Fibroblast of skin of scalp (primary cell): ENCODE data around the gene APOOL.

Experiments used
- DNase-seq: peaks from one replicate; pipeline ENCODE4 v3.0.0-alpha.2; 2013

APOOL gene

DNA sequence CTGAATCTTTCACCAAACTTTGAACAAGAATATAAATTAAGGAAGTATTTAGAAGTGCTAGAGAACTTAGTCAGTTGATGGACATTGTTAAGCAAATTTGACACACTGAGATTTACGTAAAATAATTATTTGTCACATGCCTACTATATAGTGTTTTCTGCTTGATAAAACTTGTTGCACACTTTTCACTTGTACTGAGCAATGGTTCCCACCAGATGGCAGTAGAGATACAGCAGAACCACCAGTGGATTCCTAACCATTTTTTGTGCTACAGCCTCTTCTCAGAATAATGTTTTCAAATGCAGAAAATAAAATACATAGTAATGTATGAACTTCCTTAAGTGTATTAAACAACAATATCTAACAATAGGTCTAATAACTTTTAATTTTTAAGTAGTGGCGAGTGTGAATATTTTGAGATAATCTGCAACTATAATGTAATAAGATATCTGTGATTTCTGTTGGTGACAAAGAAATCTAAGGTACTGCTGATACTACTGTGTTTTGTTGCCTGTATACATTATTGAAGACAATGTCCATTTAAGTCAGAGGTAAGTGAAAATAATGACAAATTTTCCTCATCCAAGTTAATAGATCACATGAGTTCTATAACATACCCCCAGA lies 81.2 kb downstream of the APOOL start:
- peak; percentile 14 for DNase-seq

DNA sequence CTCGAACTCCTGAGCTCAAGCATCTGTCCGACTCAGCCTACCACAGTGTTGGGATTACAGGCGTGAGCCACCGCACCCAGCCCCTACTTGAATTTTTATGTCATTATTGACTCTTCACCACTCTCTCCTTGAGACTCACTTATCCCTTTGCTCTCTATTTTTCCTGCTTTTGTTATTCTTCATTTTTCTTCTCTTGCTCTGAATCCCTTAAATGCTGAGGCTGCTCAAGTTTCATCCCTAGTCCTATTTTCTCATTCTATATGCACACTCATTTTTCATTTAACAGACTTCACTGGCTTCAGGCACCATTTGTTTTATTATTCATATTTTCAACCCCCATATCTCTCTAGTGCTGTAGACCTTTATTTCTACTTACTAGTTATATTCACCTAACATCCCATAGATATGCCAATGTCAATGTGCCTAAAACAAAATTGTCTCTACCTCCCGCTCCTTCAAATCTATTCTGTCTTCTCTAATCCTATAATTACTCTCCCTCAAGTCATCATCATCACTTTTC lies 85.7 kb downstream of the APOOL start:
- no peak for DNase-seq

DNA sequence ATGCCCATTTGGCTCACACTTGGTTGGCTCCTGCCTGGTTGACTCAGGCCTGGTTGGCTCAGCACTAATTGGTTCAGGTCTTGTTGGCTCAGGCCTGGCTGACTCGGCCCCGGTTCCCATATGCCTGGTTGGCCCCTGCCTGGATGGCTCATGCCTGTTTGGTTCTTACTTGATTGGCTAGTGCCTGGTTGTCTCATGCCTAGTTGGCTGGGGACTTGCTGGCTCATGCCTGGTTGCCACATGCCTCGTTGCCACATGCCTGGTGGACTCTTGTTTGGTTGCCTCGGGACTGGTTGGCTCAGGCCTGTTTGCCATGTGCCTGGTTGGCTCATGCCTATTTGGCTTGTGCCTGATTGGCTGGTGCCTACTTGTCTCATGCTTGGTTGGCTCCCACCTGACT lies 103.7 kb downstream of the APOOL start:
- DNase-seq: no peak

DNA sequence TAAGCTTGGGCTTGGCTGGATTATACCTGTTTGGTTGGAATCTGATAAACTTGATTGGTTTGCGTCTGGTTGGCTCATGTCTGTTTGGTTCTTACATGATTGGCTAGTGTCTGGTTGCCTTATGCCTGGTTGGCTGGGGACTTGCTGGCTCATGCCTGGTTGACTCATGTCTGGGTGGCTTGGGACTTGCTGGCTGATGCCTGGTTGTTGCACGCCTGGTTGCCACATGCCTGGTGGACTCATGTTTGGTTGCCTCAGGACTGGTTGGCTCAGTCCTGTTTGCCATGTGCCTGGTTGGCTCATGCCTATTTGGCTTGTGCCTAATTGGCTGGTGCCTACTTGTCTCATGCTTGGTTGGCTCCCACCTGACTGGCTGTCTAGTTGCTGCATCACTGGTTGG lies 104.5 kb downstream of the APOOL start:
- no peak for DNase-seq

DNA sequence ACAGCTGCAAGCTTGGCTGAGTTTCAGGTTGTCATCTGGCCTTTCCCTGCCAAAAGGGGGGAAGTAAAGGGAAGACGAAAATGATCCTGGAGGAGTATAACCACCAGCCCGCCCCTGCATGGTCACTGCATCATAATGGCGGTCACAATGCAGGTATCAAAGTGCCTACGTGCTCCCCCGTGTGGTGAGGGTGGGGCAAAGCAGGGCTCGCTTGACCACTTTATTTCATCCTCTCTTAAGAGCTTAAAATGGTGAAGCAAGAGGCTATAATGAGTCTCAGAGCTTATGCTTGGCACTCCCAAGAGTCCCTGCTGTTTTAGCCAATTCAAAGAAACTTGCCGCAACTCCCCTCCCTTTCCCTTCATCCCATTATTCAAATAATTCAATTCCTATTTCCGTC lies 105.6 kb downstream of the APOOL start:
- no peak for DNase-seq

DNA sequence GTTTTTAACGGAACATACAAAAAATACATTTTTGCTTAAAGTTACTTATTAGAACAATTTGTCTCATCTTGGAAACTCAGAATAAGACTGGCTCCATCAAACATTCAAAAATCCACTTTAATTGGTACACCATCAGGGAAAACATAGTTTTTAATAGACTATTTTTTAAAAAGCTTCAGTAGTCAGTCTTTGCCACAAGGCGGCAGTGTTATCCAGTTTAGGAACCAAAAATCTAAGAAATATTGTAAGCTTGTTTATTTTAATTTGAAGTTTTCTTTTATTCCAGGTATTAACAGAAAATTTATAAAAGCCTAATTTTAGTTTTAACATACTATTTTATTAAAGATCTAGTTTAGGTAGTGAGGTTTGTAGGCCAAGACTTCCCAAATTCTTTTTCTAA lies 107.7 kb downstream of the APOOL start:
- DNase-seq: no peak

DNA sequence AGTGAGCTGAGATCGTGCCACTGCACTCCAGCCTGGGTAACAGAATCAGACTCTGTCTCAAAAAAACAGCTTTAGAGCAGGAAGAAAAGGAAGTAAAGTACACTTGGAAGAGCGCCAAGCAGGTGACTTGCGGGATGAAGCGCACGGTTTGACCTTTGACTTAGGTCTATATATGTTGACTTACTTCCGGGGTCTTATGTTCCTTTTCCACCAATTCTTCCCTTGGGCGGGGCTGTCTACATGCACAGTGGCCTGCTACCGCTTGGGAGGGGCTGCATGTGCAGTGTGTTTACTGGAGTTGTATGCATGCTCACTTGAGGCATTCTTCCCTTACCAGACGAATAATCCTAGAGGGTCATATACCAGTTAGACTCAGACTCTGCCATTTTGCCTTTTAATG lies 108.6 kb downstream of the APOOL start:
- DNase-seq: no peak

DNA sequence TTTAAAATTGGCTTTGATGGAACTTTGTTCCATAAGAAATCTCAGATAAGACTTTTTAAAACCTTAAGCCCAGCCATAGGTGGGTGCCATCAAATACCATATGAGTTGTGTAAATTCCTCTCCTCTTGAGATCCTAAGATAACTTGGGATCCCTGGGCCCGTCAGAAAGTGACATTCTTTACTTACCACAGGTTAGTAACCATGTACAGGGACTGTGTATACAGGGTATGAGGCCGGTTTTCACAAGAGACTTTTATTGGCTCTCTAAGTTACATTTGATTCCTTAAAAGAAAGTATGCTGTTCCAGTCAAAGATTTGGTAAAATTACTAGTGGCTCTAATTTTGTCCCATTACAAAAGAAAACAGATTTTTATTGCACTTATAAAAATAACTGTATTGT lies 110.1 kb downstream of the APOOL start:
- no peak for DNase-seq

DNA sequence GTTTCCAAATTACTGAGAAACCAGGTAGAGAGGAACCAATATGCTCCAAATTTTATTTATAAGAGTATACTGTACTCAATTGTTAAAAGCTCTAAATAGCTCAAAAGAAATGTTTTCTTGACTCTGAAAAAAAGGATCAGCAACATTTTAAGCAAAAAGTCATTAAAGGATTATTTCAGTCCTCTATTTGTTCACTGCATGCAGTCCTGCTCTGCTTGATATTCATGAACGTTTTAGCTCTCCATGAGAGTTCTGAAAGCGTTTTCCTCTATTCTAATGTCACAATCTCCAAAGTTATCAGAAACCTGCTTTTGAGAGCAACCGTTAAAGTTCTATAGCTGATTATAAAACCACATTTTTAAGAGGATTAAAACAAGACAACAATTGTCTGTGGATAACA lies 110.5 kb downstream of the APOOL start:
- no peak for DNase-seq

DNA sequence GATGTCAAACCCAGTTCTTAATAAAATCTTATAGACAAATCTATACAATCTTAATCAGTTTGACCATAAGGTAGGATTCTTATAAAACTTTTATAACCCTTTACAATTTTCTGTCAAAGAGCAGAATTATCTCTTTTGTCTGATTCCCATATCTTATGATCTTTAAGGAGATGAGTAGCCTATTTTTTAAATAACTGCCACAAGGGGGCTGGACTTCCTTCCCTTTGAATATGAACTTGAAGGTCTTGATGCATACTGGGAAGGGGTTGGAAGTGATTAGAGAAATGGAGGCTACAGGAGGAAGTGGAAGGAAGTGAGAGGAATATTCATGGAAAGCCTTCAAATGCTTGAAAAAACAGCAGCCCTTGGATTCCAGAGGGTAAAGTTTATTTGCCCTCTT lies 111.1 kb downstream of the APOOL start:
- DNase-seq: no peak

DNA sequence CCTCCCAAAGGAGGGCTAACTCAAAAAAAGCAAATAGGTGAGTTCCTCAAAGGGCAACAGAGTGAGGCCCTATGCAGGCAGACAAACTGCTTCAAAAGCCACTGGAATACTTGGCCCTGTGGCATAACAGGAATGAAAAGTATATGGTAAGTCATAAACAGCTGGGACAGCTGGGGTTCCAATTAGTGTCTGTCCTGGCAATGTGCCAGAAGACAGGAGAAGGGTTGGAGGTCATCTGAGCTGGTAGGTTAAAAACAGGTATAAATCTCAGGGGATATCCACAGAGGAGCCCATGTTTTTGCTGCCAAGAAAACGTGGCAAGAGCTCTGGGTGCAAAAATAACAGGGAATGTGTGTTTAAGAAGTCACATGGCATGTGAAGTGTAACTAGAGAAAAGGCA lies 111.6 kb downstream of the APOOL start:
- DNase-seq: no peak

DNA sequence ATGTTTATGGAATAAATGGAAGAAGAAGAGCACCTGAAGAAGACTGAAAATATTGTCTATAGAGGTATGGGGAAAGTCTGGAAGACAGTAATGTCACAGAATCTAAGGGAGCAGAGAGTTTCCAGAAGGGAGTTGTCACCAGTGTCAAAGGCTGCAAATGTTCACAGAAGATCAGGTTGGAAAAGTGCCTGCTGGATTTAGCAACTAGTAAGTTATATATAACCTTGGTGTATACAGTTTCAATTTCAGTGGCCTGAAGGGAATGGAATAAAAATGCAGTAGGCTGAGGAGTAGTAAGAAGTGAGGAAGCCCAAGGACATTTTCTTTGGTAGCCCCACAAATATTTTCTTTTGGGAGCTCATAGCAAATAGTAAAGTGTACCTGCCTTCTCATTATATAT lies 132.7 kb downstream of the APOOL start:
- no peak for DNase-seq

- DNase-seq: no peak
These were observed 135.7 kb downstream of the APOOL start for GRCh38 chrX:85139422-85139821.

- no peak for DNase-seq
These were observed 137.3 kb downstream of the APOOL start for GRCh38 chrX:85140964-85141363.
